NCI-H524 treated with DMSO at 0.1 percent for 48 hours (cell line): ENCODE data around the gene SULT2B1.
"Not testable (repeated sequence)": the region's sequence is repeated elsewhere in the genome, so short reads cannot be mapped to it uniquely, and the experiment has no call there.

ENCODE experiments used
- DNase-seq: peaks from one replicate; lab custom pipeline; 2025; lab: John Stamatoyannopoulos, UW

The SULT2B1 gene

DNA sequence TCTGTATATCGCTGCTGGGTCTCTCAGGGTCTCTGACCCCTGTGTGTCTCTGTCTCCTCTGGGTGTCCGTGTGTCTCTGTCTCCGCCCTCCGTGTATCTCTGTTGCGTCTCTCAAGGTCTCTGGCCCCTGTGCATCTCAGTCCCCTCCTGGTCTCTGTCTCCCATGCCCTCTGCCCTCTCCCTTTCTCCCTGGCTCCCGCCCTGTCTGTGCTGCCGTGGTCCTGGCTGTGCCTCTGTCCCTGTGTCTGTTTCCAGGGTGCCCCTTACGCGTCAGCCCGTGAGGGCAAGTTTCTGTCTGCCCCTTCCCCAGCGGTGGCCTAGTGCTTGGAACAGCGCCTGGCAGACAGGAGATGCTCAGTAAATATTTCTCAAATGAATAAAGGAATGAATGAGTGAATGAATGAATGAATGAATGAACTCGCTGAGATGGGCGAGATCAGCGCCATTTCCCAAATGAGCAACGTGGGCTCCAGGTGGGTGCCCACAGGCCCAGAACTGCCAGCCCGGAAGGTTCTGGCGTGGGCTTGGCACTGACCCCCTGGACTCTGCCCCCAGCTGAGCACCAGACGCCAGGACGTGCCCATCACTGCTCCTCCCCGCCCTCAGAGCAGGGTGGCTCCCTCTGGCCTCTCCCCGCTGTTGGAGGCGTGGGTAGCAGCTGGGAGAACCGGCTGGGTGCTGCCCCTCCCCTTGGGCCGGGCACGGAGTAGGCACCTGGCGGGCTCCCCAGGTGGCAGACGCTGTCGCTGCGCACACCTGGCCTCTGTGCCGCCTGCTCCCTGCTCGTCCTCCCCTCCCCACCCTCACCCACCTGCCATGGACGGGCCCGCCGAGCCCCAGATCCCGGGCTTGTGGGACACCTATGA is at the start of gene SULT2B1:
Gene SULT2B1, plus strand, starts transcription at position 736 of the 866 bp plus-strand sequence. Its CDS starts 81 bp downstream, at position 817.
- DNase-seq = no peak

DNA sequence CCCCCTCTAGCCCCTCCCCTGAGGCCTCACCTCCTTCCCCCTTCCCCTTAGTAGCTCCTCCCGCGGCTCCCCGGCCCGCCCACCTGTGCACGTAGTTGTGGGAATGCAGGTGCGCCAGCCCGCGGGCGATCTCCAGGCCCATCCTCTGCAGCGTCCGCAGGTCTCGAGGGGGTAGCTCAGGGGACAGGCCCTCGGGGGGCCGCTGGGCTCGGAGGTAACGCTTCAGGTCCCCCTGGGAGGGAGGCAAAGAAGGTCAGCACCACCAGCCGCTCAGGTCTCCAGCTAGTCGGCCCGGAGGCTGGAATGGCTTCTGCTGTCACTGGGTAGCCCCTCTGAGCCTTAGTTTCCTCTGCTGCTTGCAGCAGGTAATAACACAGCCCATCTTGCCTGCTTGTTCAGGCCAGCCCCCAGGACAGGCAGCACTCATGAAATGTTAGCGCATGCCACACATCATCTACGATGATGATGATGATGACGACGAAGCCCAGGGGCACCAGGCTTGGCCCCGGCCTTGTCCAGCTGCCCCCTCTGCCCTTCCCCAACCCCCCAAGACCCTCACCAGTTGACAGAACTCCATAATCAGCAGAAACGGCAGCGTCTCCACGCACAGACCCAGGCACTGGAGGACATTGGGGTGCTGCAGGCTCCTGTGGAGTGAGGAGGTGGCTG is 49.5 kb upstream of the SULT2B1 start:
- DNase-seq = no peak

DNA sequence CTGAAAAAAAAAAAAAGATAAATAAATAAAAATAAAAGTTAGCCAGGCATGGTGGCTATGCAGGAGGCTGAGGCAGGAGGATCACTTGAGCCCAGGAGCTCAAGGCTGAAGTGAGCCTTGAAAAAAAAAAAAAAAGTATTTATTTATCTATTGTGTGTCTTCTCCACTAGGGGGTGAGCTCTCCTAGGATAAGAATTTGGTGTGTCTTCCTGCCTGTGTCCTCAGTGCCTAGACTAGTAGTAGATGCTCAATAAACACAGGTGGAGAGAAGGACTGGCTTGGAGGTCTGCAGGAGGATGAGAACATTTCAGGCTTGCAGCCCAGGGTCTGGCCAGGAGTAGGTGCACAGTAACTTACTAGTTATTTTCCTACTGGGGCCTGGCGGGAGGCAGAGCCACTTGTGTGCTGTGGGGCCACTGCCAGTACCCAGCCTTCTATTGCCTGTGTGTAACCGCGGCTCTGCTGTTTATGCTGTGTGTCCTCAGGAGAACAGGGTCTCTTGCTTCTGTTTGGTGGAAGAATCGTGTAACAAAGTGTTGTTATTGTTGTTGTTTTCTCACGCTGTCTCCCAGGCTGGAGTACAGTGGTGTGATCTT is 45.7 kb upstream of the SULT2B1 start:
- peak; percentile 47 for DNase-seq

DNA sequence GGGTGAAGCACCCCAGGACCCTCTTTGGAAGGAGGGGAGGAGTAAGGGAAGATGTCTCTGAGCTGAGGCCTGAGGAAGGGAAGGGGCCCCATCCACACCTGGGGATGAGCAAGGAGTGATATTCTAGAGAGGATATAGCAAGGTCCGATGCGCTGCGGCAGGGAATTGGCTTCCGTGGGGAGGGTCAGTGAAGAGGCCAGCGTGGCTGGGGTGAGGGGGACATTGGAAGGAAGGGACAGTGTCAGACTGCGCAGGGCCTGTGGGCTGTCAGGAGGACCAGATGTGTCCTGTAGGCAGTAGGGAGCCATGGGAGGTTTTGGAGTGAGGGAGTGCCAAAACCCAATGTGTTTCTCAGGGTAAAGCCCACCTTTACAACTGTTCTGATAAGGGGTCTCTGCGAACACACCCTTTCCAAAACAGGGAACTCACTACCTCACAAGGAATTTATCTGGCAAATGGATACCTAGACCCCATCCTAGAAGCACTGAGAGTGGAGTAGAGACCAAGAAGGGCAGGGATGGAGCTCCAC is 44.0 kb upstream of the SULT2B1 start:
- no peak for DNase-seq

DNA sequence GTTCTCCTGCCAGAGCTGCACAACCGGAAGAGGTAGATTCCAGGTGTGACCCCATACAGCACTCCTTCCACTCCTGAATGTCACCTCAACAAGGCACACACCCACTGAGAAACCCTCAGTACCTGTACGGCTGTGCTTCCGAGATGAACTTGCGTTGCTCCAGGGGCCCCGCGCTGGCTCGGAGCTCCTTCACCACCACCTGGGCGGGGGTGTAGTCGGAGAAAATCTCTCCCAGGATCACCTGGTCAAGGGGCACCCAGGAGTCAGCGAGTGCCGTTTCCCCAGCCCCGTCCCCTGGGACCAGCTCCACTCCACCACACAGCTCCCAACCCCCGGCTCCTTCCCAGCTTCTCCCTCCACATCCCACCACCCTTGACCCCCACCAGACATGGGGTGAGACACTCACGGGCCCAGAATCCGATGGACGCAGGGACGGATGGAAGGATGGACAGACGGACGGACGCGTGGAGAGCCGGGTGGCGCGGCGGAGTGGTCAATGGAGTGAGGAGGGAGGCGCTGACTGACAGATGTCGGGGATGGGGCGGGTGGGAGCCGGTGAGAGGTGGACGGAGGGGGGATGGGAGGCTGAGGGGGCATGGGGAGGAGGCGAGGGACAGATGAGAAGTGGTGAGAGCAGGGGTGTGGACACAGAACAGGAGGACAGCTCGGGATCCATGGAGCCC is 43.1 kb upstream of the SULT2B1 start:
- no peak for DNase-seq

DNA sequence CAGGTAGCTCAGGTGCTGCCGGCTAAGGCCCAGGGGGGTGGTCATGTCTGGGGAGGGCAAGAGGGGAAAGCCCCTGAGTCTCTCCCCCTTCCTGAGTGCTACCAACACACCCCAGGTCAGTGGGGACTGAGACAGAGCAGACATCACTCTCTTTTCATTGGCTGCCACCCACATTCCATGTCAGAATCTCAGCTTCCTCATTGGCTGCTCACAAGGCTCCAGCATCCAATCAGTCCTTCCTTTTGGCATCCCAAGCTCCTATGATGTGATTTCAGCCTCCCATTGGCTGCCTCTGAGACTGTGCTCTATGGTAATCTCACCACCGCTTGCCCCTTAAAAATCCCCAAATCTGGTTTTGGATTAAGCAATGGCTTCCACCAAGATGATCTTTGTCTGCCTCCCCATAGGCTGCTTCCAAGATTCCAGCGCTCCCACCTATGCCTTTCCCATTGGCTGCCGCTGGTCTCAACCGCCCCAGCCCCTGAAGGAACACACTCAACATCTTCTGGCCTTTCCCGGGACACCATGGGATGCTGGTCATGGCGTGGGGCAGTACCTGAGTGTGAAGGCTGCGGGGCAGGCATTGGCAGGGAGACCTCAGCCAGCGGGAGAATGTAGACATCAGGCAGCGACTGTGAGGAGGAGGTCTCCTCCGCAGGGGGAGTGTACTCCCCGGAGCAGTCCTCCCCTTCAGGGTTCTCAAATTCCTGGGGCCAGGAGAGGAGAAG is 42.3 kb upstream of the SULT2B1 start:
- DNase-seq = no peak

DNA sequence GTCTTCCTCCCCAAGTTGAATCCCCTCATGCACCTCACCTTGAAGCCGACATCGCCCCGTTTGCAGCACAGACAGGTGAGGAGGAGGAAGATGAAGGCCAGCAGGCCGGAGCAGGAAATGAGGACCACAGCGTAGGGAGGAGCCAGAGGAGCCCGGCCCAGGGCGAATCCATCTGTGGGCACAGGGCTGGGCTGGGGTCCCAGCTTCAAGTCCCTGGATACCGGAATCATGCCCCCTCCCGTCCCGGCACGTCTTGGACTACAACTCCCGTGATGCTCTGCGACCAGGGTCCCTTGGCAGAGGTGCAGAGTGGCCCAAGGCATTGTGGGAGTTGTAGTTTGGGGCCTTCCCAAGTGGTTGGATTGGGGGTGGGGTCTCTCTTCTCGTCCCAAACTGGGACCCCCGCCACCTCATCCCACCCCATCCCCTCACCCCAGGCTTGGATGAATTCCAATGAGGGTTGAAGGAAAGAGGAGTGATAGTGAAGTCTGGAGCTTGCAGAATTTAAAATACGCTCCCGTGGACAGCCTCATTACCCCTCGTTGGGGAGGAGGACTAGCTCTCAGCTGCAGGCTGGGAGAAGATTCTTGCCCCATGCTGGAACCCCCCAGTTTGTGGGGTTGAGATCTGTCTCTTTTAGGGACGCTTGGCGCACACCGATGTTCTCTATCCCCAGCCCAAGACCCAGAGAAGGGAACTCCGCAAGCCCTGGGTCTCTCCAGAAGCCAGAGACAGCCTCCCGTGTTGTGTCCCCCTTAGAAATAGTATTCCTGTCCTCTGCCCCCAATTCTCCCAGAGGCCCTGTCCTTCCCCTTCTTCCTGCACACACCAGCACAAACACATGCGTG is 41.3 kb upstream of the SULT2B1 start:
- DNase-seq = peak; percentile 19

DNA sequence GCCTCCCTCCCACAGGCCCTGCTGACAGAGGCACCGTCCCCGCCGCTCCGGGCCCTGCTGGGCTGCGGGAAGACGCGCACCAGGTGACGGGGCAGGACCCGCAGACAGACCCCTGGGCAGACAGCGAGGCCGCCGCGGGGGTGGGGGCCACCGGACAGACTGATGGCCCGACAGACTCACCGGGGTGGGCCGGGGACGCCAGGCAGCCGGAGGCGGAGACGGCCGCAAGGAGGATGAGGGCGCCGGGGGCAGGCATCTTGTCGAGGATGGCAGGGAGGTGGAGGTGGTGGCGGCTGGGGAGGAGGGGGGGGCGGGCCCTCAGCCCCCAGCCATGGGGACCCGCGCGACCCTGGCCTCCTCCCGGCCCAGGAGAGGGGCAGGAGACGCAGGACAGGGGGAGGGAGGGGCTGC is 40.6 kb upstream of the SULT2B1 start:
- no peak for DNase-seq

DNA sequence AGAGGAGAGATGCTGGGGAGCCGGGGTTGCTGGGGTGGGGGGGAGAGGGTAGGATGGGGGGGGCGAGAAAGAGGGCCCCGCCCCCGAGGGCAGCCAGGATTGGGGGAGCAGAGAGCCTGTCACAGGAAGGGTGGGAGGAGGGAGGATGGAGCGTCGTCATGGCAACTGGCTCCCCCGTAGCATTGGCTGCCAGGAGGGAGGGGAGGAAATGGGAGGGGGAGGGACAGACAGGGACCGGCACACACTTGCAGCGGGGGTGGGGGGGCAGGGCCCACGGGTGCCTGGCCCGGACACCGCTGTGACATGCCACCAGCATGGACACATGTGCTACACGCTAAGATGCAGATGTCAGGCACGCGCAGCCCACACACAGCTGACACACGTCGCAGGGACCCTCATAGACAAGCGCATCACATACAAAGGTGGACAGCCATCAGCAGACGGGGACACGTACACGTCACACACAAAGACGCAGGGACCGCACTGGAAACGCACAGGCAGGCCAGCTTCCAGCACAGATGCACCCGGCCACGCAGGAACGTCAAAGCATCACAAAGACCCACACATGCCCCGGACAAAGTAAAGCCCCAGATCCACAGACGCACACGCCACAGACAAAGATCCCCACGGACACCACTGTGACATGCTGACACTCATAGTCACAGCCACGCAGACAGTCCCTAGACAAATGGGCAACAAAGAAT is 40.0 kb upstream of the SULT2B1 start, which contains the start of gene LMTK3:
Gene LMTK3, minus strand, starts transcription at position 36 of the 704 bp plus-strand sequence. CDS start 259 bp downstream, outside the sequence.
- peak; percentile 57 for DNase-seq

DNA sequence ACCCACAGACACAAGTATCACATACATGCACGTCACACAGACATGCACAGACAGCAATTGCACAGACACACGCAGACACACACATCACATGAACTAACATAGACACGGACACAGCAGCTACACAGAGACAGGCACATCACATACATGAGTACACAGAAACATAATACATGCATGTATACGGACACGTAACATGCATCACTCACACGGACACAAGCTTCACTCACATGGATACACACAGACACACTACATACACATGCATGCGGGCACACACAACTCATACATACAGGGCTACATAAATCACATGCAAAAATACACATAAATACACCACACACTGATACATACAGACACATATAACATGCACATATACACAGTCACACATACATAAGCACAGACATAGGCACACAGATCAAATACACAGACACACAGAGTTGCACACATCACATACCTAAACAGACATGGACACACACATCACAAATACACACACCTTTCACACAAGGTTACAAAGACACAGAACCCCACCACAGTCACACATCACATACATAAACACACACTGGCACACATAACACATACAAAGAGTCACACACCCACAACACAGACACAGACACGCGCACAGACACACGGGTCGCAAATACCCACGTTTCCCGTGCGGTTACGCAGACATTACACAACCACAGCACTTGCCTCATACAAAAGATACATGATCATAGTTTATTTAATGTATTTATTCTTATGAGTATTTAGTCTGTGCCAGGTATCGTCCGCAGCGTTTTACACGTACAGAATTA is 39.3 kb upstream of the SULT2B1 start:
- DNase-seq = no peak

DNA sequence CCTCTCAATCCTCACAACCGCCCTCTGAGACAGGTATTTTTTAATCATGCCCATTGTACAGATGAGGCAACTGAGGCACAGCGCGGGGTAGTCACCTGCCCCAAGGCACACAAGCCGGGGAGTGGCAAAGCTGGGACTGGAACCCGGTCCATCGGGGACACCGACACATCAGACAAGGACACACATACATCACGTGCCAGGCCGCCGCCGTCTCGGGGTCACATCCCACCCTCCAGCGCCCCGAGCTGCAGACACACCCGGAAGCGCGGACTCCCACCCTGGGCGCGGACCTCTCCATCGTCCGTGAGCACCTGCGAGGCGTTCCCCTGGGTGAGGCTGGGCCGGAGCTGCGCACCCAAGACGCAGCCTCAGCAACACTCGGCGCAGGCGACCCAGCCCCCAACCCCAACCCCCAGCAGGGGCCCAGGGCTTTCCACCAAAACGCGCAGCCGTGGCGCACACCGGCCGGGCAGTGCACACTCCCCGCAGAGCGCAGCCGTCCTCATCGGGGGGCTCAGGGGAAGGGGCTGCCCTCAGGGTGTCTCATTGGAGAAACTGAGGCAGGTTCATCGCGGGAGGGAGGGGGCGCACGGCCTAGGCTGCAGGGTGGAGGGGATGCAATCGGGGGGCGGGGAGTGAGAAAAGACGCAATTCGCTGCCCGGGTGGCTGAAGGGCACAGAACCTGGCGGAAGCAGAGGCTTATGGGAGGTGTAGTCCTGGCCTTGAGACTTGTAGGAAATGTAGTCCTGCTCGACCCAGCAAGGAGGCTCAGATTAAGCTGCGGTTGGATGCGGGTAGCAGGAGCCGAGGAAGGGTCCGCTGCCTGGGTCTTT is 38.5 kb upstream of the SULT2B1 start:
- peak; percentile 56 for DNase-seq

DNA sequence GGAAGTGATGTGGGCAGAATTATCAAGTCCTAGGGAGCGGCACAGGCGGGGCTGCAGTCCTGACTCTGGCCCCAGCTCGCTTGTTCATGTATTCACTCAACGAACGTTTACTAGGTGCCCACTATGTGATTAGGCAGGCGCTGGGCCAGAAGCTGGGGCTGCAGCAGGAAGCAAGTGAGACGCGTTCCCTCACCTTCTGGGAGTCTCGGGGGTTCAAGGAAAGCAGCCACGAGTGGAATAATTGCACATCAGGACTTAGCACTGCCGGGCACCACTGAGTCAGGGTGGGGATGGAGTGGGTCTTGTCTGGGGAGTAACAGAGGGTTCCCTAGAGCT is 37.9 kb upstream of the SULT2B1 start:
- DNase-seq = no peak

DNA sequence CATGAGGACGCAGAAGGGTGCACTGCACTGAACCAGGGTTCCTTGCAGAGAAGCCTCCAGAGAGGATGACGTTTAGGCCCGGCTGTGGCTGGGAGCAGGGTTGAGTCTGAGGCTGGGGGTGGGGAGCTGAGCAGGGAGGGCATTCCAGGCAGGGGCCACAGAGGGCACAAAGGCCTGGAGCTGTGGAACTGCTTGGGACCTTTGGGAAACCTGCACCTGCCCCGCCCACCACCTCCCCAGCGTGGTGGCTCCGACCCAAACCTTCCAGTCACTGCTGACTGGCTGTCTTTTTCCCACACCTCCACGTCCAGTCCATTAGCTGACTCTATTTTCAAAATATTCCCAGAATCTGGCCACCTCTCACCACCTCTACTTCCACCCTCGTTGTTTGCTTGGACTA is 35.4 kb upstream of the SULT2B1 start:
- no peak for DNase-seq

DNA sequence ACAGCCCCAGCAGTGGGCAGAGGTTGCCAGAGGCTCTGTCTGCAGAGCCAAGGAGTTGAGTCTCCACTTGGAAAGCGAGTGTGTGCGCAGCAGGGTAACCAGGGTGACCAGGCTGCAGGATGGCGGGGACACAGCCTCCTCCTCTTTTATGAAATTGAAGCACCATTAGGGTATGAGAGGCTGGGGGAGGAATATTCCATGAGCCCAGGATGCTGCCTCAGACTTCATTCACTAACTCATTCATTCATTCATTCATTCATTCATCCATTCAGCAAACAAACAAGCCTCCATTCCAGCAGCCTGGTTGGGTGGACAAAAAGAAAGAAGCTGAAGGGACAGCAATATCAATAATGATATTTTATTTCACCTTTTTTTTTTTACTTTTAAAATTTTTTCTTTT is 33.8 kb upstream of the SULT2B1 start:
- DNase-seq = no peak

DNA sequence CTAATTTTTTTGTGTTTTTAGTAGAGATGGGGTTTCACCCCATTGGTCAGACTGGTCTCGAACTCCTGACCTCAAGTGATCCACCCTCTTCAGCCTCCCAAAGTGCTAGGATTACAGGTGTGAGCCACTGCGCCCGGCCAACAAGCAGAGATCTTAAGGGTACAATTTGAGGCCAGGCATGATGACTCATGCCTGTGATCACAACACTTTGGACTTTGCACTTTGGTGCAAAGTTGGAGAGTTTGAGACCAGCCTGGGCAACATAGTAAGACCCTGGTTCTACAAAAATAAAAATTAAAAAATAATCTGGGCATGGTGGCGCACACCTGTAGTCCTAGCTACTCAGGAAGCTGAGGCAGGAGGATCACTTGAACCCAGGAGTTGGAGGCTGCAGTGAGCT is 32.5 kb upstream of the SULT2B1 start:
- not testable (repeated sequence) for DNase-seq

DNA sequence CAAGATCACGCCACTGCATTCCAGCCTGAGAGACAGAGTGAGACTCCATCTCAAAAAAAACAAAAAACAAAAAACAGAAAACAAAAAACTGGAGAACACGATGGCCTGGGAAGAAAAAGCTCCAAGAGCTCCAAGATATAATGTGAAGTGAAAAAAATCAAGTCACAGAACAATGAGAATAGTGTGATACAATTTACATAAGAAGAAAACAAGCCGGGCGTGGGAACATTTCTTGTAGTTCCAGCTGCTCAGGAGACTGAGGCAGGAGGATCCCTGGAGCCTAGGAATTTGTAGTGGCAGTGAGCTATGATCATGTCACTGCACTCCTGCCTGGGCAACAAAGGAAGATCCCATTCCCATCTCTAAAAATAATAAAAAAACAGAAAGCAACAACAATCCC is 31.8 kb upstream of the SULT2B1 start:
- no peak for DNase-seq

DNA sequence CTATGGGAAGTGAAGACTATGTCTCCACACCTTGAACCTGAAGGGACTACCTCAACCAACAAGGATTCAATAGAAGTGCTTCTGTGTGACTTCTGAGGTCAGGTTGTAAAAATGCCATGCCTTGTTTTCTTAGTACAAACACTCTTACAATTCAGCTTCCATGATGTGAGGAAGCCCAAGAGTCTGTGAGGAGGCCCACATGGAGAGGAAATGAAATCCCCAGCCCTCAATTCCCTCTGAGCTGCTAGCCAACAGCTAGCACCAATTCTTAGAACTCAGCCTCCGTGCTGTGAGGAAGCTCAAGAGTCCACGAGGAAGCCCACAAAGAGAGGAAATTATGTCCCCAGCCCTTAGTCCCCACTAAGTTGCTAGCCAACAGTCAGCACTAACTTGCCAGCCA is 27.8 kb upstream of the SULT2B1 start:
- DNase-seq = no peak

DNA sequence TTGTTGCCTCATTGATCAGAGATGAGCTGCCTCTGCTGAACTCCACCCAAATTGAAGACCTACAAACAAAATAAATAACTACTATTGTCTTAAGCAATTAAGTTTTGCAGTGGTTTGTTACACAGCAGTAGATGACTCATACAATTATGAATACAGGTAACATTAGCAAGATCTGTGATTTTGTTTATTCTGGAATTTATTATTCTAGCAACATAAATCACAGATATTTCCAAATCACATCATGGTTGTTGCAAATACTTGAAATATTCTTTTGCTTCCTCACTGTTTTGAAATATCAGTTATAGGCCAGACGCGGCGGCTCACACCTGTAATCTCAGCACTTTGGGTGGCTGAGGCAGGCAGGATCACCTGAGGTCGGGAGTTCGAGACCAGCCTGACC is 27.2 kb upstream of the SULT2B1 start:
- DNase-seq = no peak
